Measurements from ENCODE around the gene SPHKAP.

DNA sequence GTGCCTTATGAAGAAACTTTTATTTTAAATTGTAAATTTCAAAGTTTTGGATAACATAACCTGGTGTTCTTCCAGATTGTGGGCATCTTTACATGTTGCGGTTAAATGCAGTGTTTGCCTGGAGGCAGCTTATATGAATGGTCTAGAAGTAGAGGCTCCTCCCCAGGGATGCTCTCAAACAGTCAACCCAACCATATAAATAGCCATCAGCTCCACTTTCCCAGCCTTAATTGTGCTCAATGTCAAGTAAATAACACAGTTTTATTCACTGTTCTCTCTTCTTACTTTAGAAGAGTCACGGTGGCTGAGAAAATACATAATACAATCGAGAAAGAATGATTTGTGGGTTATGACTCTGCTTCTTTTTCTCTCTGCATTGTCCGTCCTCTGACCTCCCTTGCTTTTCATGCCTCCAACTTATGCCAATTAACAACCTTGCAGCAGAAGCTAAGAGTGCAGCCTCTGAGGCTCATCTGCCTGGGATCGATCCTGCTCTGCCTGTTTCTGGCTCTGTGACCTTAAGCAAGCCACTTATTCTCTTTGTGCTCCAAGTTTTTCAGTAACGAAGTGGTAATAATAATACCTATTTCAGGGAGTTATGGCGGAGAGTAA lies 209.8 kb downstream of the SPHKAP start:
- TF ChIP-seq, protein P1, sequence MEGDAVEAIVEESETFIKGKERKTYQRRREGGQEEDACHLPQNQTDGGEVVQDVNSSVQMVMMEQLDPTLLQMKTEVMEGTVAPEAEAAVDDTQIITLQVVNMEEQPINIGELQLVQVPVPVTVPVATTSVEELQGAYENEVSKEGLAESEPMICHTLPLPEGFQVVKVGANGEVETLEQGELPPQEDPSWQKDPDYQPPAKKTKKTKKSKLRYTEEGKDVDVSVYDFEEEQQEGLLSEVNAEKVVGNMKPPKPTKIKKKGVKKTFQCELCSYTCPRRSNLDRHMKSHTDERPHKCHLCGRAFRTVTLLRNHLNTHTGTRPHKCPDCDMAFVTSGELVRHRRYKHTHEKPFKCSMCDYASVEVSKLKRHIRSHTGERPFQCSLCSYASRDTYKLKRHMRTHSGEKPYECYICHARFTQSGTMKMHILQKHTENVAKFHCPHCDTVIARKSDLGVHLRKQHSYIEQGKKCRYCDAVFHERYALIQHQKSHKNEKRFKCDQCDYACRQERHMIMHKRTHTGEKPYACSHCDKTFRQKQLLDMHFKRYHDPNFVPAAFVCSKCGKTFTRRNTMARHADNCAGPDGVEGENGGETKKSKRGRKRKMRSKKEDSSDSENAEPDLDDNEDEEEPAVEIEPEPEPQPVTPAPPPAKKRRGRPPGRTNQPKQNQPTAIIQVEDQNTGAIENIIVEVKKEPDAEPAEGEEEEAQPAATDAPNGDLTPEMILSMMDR (IDR thresholded peaks at IDR 0.05; ENCODE audit: low read depth, low read length), result no peak
- no peak for TF ChIP-seq EZH2phosphoT487 (IDR thresholded peaks at IDR 0.05; ENCODE audit: low read depth)

Data from OCI-LY3 (cell line).